Common myeloid progenitor, CD34-positive (primary cell): ENCODE measurements around the gene SPOCK3.
"Not testable (repeated sequence)": the region's sequence is repeated elsewhere in the genome, so short reads cannot be mapped to it uniquely, and the experiment has no call there.

Source experiments
- CTCF ChIA-PET: fragments of 350-600 bp; sonication (Branson Sonifier 250); formaldehyde crosslinking; loops from one replicate; lab custom pipeline; 2021; ENCODE audit warnings: antibody characterized with exemption; lab: Charles Lee
- POLR2A ChIA-PET: fragments of 350-600 bp; sonication (Branson Sonifier 250); formaldehyde crosslinking; loops from one replicate; lab custom pipeline; 2021; ENCODE audit warnings: antibody characterized with exemption; lab: Charles Lee
- DNase-seq, 3 donors: peaks; one replicate each; pipeline versions ENCODE4 v3.0.0 to v3.0.0-alpha.2; 2013
- H3K27ac ChIP-seq, 2 experiments: 1 replicate in 1 of 2; 2 replicates in 1 of 2; pipeline ENCODE4 v1.7.0; 2013; ENCODE audit warnings: inconsistent platforms in 2 of 2, low read length in 2 of 2, mild to moderate bottlenecking in 2 of 2, low read depth in 1 of 2, moderate library complexity in 1 of 2; ENCODE audit not compliant: severe bottlenecking in 2 of 2, insufficient read depth in 1 of 2, poor library complexity in 1 of 2
- H3K27me3 ChIP-seq, 5 experiments: replicated peaks in 2 of 5; 1 replicate in 3 of 5; 2 replicates in 2 of 5; pipeline versions ENCODE4 v1.6.1 to v1.7.0; 2013; ENCODE audit warnings: low read length in 4 of 5, mild to moderate bottlenecking in 2 of 5, moderate library complexity in 2 of 5, inconsistent platforms in 1 of 5; ENCODE audit not compliant: insufficient read depth in 5 of 5, control insufficient read depth in 4 of 5
- H3K36me3 ChIP-seq, 4 experiments: 1 replicate in 2 of 4; 2 replicates in 2 of 4; pipeline versions ENCODE4 v1.6.1 to v1.7.0; 2013; ENCODE audit warnings: low read length in 3 of 4, control low read depth in 1 of 4, mild to moderate bottlenecking in 1 of 4; ENCODE audit not compliant: control insufficient read depth in 4 of 4, insufficient read depth in 4 of 4
- H3K4me1 ChIP-seq, 4 experiments: 1 replicate in 3 of 4; 2 replicates in 1 of 4; pipeline versions ENCODE4 v1.6.1 to v1.7.1; 2013; ENCODE audit warnings: low read length in 3 of 4, mild to moderate bottlenecking in 3 of 4, control low read depth in 1 of 4, inconsistent platforms in 1 of 4, moderate library complexity in 1 of 4; ENCODE audit not compliant: control insufficient read depth in 4 of 4, insufficient read depth in 4 of 4; ENCODE audit errors: control extremely low read depth in 1 of 4
- H3K4me3 ChIP-seq, 7 experiments: 1 replicate in 4 of 7; 2 replicates in 3 of 7; pipeline versions ENCODE4 v1.5.1 to v1.7.0; 2013; ENCODE audit warnings: mild to moderate bottlenecking in 7 of 7, low read length in 6 of 7, moderate library complexity in 6 of 7, inconsistent platforms in 2 of 7, low read depth in 2 of 7, control low read depth in 1 of 7; ENCODE audit not compliant: insufficient read depth in 4 of 7, control insufficient read depth in 1 of 7; ENCODE audit errors: extremely low read depth in 1 of 7
- H3K9me3 ChIP-seq, 5 experiments: 1 replicate in 4 of 5; 2 replicates in 1 of 5; pipeline versions ENCODE4 v1.6.1 to v1.7.1; 2013; ENCODE audit warnings: low read length in 4 of 5, mild to moderate bottlenecking in 2 of 5, inconsistent platforms in 1 of 5, low read depth in 1 of 5, moderate library complexity in 1 of 5; ENCODE audit not compliant: control insufficient read depth in 4 of 5, insufficient read depth in 2 of 5; ENCODE audit errors: control extremely low read depth in 1 of 5
- WGBS: methylation state at CpG from one replicate; pipeline ENCODE4 v1.1.5; 2013; ENCODE audit not compliant: insufficient coverage; 5-methylcytosine and 5-hydroxymethylcytosine counted together

The SPOCK3 gene

DNA sequence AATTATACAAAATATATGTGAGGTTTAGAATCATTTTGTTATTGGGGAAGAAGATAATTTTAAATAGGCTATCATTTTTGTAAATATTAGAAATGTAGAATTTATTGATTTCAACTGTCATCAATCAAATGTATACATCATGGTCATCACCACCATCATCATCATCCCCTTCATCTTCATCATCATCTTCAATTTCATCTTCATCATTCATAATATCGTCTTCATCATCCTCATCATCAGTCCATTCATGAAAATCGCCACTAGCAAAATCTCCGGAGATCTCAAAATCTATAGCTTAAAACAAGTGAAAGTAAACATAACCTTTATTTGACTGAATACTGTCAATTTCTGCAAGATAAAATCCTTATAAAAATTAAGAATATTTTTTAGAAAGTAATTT, 499.5 kb downstream of the SPOCK3 start:
- Histone ChIP-seq H3K27me3 (no peaks in the 10 kb centered on the region), H3K36me3 (no peaks in the 10 kb centered on the region), H3K9me3 (peaks cover 0 to 3% (median 0%) of the 10 kb centered on the region in 5 experiments), H3K4me3 (no peak overlapping the region), H3K4me1 (no peaks in the 10 kb centered on the region), H3K27ac (no peak overlapping the region)
- POLR2A ChIA-PET, result no interaction called here
- no peak for DNase-seq
- CTCF ChIA-PET, result no interaction called here
- 100% methylated on average over 1 of the region's 3 CpGs for WGBS

DNA sequence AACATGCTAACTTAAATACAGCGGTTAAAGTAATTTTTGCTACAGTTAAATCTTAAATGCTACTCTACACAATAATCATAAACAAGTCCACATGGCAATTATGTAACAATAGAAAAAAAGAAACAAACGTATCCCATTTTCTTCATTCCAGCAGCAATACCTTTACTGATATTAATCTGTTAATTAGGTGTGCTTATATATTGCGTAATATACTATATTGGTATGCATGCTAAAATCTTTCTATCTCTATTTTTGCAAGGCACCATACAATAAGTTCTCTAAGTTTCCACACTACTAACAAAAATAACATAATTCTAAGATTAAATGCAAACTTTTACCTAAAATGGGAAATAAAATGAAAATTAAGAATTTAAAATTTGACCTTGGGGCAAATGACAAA, 500.6 kb downstream of the SPOCK3 start:
- Histone ChIP-seq H3K36me3 (no peaks in the 10 kb centered on the region), H3K27ac (no peak overlapping the region), H3K4me3 (no peak overlapping the region), H3K4me1 (no peaks in the 10 kb centered on the region), H3K27me3 (no peaks in the 10 kb centered on the region), H3K9me3 (peaks cover 0 to 3% (median 0%) of the 10 kb centered on the region in 5 experiments)
- WGBS, result no CpG with 5 or more reads among the region's 3 CpGs
- ChIA-PET POLR2A (no interaction called here), CTCF (no interaction called here)
- DNase-seq, result no peak

DNA sequence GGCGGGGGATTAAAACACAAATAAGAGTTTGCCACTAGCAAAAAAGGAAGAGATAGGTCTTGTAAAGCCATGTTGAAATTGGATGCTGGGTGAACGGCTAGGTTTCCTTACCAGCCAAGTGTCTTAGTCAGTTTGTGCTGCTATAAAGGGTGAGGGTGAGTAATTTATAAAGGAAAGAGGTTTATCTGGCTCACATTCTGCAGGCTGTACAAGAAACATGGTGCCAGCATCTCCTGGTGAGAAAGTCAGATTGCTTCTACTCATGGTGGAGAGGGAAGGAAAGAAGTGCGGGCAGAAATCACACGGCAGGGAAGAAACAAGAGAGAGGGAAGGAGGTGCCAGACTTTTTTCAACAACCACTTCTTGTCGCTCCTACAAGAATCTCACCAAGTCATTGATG, 507.5 kb downstream of the SPOCK3 start:
- Histone ChIP-seq H3K36me3 (no peaks in the 10 kb centered on the region), H3K9me3 (peaks cover 0 to 1% (median 0%) of the 10 kb centered on the region in 5 experiments), H3K27me3 (no peaks in the 10 kb centered on the region), H3K4me1 (no peaks in the 10 kb centered on the region), H3K27ac (no peak overlapping the region), H3K4me3 (no peak overlapping the region)
- 100% methylated on average over 1 of the region's 5 CpGs for WGBS
- ChIA-PET POLR2A (no interaction called here), CTCF (no interaction called here)
- DNase-seq, result no peak

DNA sequence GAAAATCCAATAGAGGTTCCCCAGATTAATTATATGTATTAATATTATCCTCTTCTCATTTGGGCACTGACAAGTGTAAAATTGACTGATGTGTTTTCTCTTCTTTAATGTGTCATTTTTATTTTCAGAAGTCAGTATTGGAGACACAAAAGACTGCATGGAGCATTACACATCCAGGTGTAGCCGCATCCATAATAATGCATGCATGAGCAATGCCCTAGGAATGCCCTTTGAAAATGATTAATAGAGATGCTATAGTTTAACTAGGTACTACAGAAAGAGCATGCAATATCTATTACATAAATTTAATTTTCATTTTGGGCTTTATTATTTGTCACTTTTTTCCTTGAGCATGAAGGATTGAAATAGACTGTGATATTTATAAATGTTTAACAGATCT, 509.9 kb downstream of the SPOCK3 start:
- no peaks in the 10 kb centered on the region for H3K36me3 ChIP-seq
- CTCF ChIA-PET, result no interaction called here
- no peaks in the 10 kb centered on the region for H3K27me3 ChIP-seq
- POLR2A ChIA-PET, result no interaction called here
- peaks cover 0 to 1% (median 0%) of the 10 kb centered on the region in 5 experiments for H3K9me3 ChIP-seq
- H3K4me3 ChIP-seq, result no peak overlapping the region
- no peak for DNase-seq
- no CpG with 5 or more reads among the region's 1 CpG for WGBS
- no peak overlapping the region for H3K27ac ChIP-seq
- no peaks in the 10 kb centered on the region for H3K4me1 ChIP-seq

DNA sequence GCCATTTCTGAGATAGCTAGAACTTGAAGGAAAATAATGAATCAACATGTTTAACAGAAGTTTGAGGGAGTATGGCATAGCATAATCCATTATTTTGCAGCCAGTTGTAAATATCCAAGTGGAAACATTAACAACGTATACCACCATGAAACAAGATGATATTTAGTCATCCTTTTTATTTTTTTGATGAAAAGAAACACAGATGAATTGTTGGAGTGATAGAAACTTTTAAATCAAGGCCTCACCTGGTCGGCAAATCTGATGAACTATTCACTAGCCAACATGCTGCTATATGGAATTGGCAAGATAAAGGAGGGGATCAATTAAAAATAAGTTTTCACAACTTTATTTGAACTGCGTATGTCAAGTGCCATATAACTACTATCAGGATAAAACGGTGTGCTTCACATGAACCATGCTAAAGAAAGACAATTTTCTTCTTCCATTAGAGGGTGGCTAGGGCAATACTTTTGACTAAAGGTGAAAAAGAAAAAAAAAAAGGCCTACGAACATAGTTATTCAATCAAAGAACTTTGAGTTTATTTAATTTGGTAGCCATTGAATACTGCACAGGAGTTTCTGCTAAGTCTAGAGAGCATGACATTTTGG, 510.7 kb downstream of the SPOCK3 start:
- H3K36me3 ChIP-seq, result no peaks in the 10 kb centered on the region

DNA sequence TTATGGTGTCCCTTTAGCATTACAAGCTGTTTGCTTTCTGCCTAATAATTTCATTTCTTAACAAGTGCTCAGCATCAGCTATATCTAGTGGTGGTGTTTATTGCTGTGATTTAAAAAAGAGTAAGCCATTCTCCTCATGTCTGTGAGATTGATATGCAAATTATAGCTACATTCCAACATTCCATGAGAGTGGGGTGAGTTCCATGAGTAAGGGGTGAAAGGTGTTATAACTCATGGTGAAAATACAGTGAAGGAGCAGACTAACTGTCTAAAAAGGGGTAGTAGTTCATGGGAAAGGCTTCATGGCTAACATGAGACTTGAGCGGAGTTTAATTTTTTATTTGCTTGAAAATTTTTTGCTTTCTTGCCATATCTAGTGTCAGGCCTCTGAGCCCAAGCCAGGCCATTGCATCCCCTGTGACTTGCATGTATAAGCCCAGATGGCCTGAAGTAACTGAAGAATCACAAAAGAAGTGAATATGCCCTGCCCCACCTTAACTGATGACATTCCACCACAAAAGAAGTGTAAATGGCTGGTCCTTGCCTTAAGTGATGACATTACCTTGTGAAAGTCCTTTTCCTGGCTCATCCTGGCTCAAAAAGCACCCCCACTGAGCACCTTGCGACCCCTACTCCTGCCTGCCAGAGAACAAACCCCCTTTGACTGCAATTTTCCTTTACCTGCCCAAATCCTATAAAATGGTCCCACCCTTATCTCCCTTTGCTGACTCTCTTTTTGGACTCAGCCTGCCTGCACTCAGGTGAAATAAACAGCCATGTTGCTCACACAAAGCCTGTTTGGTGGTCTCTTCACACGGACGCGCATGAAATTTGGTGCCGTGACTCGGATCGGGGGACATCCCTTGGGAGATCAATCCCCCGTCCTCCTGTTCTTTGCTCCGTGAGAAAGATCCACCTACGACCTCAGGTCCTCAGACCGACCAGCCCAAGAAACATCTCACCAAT, 518.3 kb downstream of the SPOCK3 start:
- DNase-seq, H3K27me3 ChIP-seq, H3K36me3 ChIP-seq, H3K9me3 ChIP-seq, H3K4me1 ChIP-seq, H3K4me3 ChIP-seq, H3K27ac ChIP-seq, POLR2A ChIA-PET: not testable (repeated sequence)
- CTCF ChIA-PET, result interaction anchor here (0.6 kb wide), 1 partner anchor 59 kb away, joined by 3 read pairs; no protein-coding TSS in a partner anchor
- whole genome bisulfite sequencing, result 89% methylated on average over 1 of the region's 12 CpGs

More for the DNA sequence above, 510.7 kb downstream of the SPOCK3 start:
- ChIA-PET POLR2A (no interaction called here), CTCF (no interaction called here)
- 94% methylated on average over 2 of the region's 5 CpGs for WGBS
- no peak overlapping the region for H3K4me3 ChIP-seq
- H3K27ac ChIP-seq, result no peak overlapping the region
- H3K4me1 ChIP-seq, result no peaks in the 10 kb centered on the region
- H3K9me3 ChIP-seq, result peaks cover 0 to 1% (median 0%) of the 10 kb centered on the region in 5 experiments
- no peak for DNase-seq
- H3K27me3 ChIP-seq, result no peaks in the 10 kb centered on the region

DNA sequence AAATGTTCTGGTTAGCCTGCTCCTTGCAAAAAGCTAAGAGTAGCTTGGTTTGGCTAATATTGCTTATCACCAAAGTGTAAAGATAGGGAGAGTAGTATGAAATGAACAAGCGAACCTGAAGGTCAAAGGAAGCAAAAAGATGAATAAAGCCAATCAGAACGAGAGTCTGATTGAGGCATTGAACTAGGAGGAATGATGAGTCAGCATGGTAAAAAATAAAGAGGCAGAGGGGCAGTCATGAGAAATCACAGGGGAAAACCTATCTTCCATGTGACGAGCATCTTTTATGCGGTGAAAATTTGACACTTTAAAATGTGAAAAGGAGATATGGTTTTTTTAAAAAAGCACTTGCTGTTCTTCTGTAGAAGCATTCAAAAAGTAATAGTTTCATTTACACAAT, 533.7 kb downstream of the SPOCK3 start:
- Histone ChIP-seq H3K4me1 (no peaks in the 10 kb centered on the region), H3K27ac (no peak overlapping the region), H3K4me3 (no peak overlapping the region), H3K27me3 (no peaks in the 10 kb centered on the region), H3K36me3 (no peaks in the 10 kb centered on the region), H3K9me3 (peaks cover 0 to 2% (median 0%) of the 10 kb centered on the region in 5 experiments)
- WGBS, result 96% methylated on average over 2 of the region's 4 CpGs
- POLR2A ChIA-PET, result no interaction called here
- CTCF ChIA-PET, result no interaction called here
- no peak for DNase-seq
